HepG2 (cell line): ENCODE measurements around the gene PTPMT1. TPM values are rescaled to one million over a fixed set of nuclear protein-coding genes. Genes with fewer than 3 reads are reported as not detected.

ENCODE experiments used
- JUND ChIP-seq: sonication (generic); formaldehyde crosslinking; IDR thresholded peaks from 2 replicates; pipeline ENCODE4 v1.8.0; 2022; ENCODE audit warnings: mild to moderate bottlenecking, missing genetic modification reagents
- MIXL1 ChIP-seq: IDR thresholded peaks from 2 replicates; pipeline ENCODE4 v1.6.1; 2016
- NFATC3 ChIP-seq: sonication (generic); formaldehyde crosslinking; IDR thresholded peaks from 2 replicates; pipeline ENCODE4 v1.5.1; 2020; ENCODE audit warnings: mild to moderate bottlenecking, missing genetic modification reagents
- NR3C1 ChIP-seq: sonication (generic); formaldehyde crosslinking; IDR thresholded peaks from 2 replicates; pipeline ENCODE4 v1.4.0; 2020; ENCODE audit warnings: missing genetic modification reagents
- PHB2 ChIP-seq: fragments of 450-650 bp; IDR thresholded peaks from 2 replicates; pipeline ENCODE4 v1.6.1; 2018; ENCODE audit not compliant: partially characterized antibody
- PRMT3 ChIP-seq: sonication (generic); formaldehyde crosslinking; IDR thresholded peaks from 2 replicates; pipeline ENCODE4 v1.8.1; 2022; ENCODE audit warnings: low read depth, mild to moderate bottlenecking, moderate library complexity, missing genetic modification reagents, borderline replicate concordance
- RXRA ChIP-seq: sonication (generic); formaldehyde crosslinking; IDR thresholded peaks from 2 replicates; pipeline ENCODE4 v1.5.1; 2020; ENCODE audit warnings: missing genetic modification reagents
- SATB2 ChIP-seq: sonication (generic); formaldehyde crosslinking; IDR thresholded peaks from 2 replicates; pipeline ENCODE4 v1.5.0; 2020; ENCODE audit warnings: missing genetic modification reagents
- SCMH1 ChIP-seq: sonication (generic); formaldehyde crosslinking; IDR thresholded peaks from 2 replicates; pipeline ENCODE4 v1.9.0; 2021; ENCODE audit warnings: missing genetic modification reagents, mild to moderate bottlenecking, borderline replicate concordance
- SNAI1 ChIP-seq: sonication (generic); formaldehyde crosslinking; IDR thresholded peaks from 2 replicates; pipeline ENCODE4 v1.5.0; 2020; ENCODE audit warnings: mild to moderate bottlenecking, missing genetic modification reagents, borderline replicate concordance
- STAG1 ChIP-seq: sonication (generic); formaldehyde crosslinking; IDR thresholded peaks from 2 replicates; pipeline ENCODE4 v1.4.0; 2020; ENCODE audit warnings: missing genetic modification reagents
- WIZ ChIP-seq: sonication (generic); formaldehyde crosslinking; IDR thresholded peaks from 2 replicates; pipeline ENCODE4 v1.5.1; 2020; ENCODE audit warnings: mild to moderate bottlenecking, missing genetic modification reagents
- ZGPAT ChIP-seq: IDR thresholded peaks from 2 replicates; pipeline ENCODE4 v1.6.1; 2016; ENCODE audit warnings: mild to moderate bottlenecking
- ZNF142 ChIP-seq: sonication (generic); formaldehyde crosslinking; IDR thresholded peaks from 2 replicates; pipeline ENCODE4 v1.4.0; 2020; ENCODE audit warnings: missing genetic modification reagents
- ZNF143 ChIP-seq: sonication (generic); formaldehyde crosslinking; IDR thresholded peaks from 2 replicates; pipeline ENCODE4 v1.4.0; 2020; ENCODE audit warnings: missing genetic modification reagents
- ZNF18 ChIP-seq: sonication (generic); formaldehyde crosslinking; IDR thresholded peaks from 2 replicates; pipeline ENCODE4 v1.8.0; 2022; ENCODE audit warnings: mild to moderate bottlenecking, missing genetic modification reagents; ENCODE audit not compliant: insufficient replicate concordance
- ZNF367 ChIP-seq: sonication (generic); formaldehyde crosslinking; IDR thresholded peaks from 2 replicates; pipeline ENCODE4 v1.4.0; 2020; ENCODE audit warnings: missing genetic modification reagents, borderline replicate concordance
- ZNF556 ChIP-seq: sonication (generic); formaldehyde crosslinking; IDR thresholded peaks from 2 replicates; pipeline ENCODE4 v1.4.0; 2020; ENCODE audit warnings: mild to moderate bottlenecking, missing genetic modification reagents, borderline replicate concordance
- ZNF777 ChIP-seq: sonication (generic); formaldehyde crosslinking; IDR thresholded peaks from 2 replicates; pipeline ENCODE4 v1.4.0; 2020; ENCODE audit warnings: missing genetic modification reagents
- ZNF841 ChIP-seq: sonication (generic); formaldehyde crosslinking; IDR thresholded peaks from 2 replicates; pipeline ENCODE4 v1.8.1; 2023; ENCODE audit warnings: missing genetic modification reagents, borderline replicate concordance
- polyA plus RNA-seq, 8 experiments: library from polyadenylated mRNA; depleted of rRNA in 3 of 8; stranded (reverse) in 7 of 8; unstranded in 1 of 8; fragments of >200 nt; fragmentation: Illumina TruSeq in 4 of 8; extraction: Trizol in 4 of 8; gene quantifications; 2 replicates each; pipeline versions ENCODE4 v1.2.1 to v1.2.3, GENCODE V29; 2011 to 2016; ENCODE audit warnings: low read depth in 4 of 8, missing spikeins in 1 of 8, mixed read lengths in 1 of 8; ENCODE audit not compliant: insufficient read depth in 1 of 8
- total RNA-seq, 5 experiments: library from RNA; depleted of rRNA; stranded (reverse); fragments of >200 nt; fragmentation: Illumina TruSeq; extraction: Trizol; gene quantifications; 2 replicates each; pipeline ENCODE4 v1.2.3, GENCODE V29; 2016; ENCODE audit warnings: low read depth in 1 of 5

The PTPMT1 gene
- total and polyA plus RNA-seq, 2 of the 13 experiments (the other 11 are each of a cell fraction or from before 2014, with no cell fraction given), result 55.6 to 129 TPM

- TF ChIP-seq ZNF367 (peak; percentile 64; the same call in 1 of the 2 replicates), STAG1 (CRISPR knock-in tag) (0 out of 2 replicates have a peak, but pooled peaks have one; percentile 6), PHB2 (no peak), SCMH1 (CRISPR knock-in tag) (no peak), ZNF556 (0 out of 2 replicates have a peak, but pooled peaks have one; percentile 45), ZNF142 (CRISPR knock-in tag) (peak; percentile 58; the same call in 1 of the 2 replicates), PRMT3 (CRISPR knock-in tag) (no peak), NR3C1 (CRISPR knock-in tag) (no peak), ZGPAT (CRISPR knock-in tag) (peak; percentile 42; the same call in 1 of the 2 replicates), JUND (no peak), ZNF777 (peak; percentile 68), ZNF841 (CRISPR knock-in tag) (0 out of 2 replicates have a peak, but pooled peaks have one; percentile 24), NFATC3 (CRISPR knock-in tag) (0 out of 2 replicates have a peak, but pooled peaks have one; percentile 49), ZNF143 (CRISPR knock-in tag) (peak; percentile 80), WIZ (no peak), SNAI1 (CRISPR knock-in tag) (no peak), RXRA (peak; percentile 86; the same call in 1 of the 2 replicates), ZNF18 (CRISPR knock-in tag) (no peak), SATB2 (CRISPR knock-in tag) (no peak), MIXL1 (CRISPR knock-in tag) (no peak)
Measured at GRCh38 chr11:47565340-47566148, at the start of gene PTPMT1 (continued).
